ENCODE data around the gene ADIG. TPM values are rescaled to one million over a fixed set of nuclear protein-coding genes. Genes with fewer than 3 reads are reported as not detected.

ADIG gene
- total and polyA plus RNA-seq, 12 donors: 0.32 TPM; not detected in 11

DNA sequence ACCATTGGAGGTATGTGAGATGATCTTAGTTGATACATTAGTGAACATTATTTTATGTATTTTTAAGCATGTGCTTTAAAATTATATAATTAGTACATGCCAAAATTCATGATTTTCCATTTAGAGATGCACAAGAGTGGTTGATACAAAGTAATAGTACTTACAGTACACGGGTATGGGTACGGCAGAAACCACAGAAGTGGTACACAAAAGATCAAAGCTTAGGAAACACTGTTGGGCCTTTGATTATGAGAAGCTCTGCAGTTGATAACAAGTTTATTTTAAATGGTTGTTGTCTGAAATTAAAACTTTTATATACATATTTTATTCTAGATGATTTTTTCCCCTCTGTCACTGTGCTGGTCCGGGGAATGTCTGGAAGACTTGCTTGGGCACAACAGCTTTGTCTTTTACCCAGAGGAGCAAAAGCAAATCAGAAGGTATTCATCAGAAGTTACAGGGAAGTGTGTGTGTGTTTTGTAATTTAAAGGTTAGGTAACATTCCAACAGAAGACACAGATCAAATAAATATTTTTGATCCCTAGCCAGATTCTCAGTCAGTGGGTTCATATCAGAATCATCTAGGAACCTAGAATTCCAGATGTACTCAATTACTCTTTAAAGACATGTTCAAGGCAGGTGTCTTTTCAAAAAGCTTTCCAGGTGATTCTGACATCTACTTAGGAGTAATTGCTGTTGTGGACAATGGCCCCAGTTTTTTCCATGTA, 32.5 kb upstream of the ADIG start:
- no peaks in the 10 kb centered on the region for H3K9me3 ChIP-seq
- no peak overlapping the region for H3K27ac ChIP-seq
- intact Hi-C loops (cut with DNase I): no loop called here
- H3K36me3 ChIP-seq: peaks cover 0 to 100% (median 69%) of the 10 kb centered on the region in 9 donors
- TF ChIP-seq CTCF (IDR thresholded peaks at IDR 0.05): no peak
- H3K27me3 ChIP-seq: no peaks in the 10 kb centered on the region
- ATAC-seq: no peak
- no peak overlapping the region for H3K4me3 ChIP-seq
- no peaks in the 10 kb centered on the region for H3K4me1 ChIP-seq
- WGBS, 2 donors: 98 to 99% methylated on average over 3 of the region's 3 CpGs
- no peak for DNase-seq

GRCh38 chr20:38550274-38550673, 30.7 kb upstream of the ADIG start:
- ATAC-seq: no peak
- 98 to 100% methylated on average over 1 of the region's 1 CpG for WGBS, 2 donors

GRCh38 chr20:38551056-38551626, 29.9 kb upstream of the ADIG start:
- Histone ChIP-seq H3K27ac (no peak overlapping the region), H3K4me3 (no peak overlapping the region), H3K36me3 (peaks cover 0 to 100% (median 72%) of the 10 kb centered on the region in 9 donors), H3K27me3 (no peaks in the 10 kb centered on the region), H3K9me3 (peaks cover 0 to 7% (median 0%) of the 10 kb centered on the region in 11 donors), H3K4me1 (no peaks in the 10 kb centered on the region)
- DNase-seq: no peak
- ATAC-seq: no peak
- 80 to 86% methylated on average over 7 of the region's 7 CpGs for WGBS, 2 donors
- no peak for TF ChIP-seq CTCF (IDR thresholded peaks at IDR 0.05)
- intact Hi-C loops (cut with DNase I): loop anchor here in 1 of 10 donors (2.0 kb wide), 1 partner anchor 22 kb away; no protein-coding TSS in a partner anchor

More at GRCh38 chr20:38550274-38550673, 30.7 kb upstream of the ADIG start:
- Histone ChIP-seq H3K27ac (no peak overlapping the region), H3K36me3 (peaks cover 0 to 100% (median 71%) of the 10 kb centered on the region in 9 donors), H3K9me3 (peaks cover 0 to 4% (median 0%) of the 10 kb centered on the region in 11 donors), H3K27me3 (no peaks in the 10 kb centered on the region), H3K4me3 (no peak overlapping the region), H3K4me1 (no peaks in the 10 kb centered on the region)
- intact Hi-C loops (cut with DNase I): loop anchor here in 1 of 10 donors (2.0 kb wide), 1 partner anchor 23 kb away; no protein-coding TSS in a partner anchor
- no peak for DNase-seq
- no peak for TF ChIP-seq CTCF (IDR thresholded peaks at IDR 0.05)

DNA sequence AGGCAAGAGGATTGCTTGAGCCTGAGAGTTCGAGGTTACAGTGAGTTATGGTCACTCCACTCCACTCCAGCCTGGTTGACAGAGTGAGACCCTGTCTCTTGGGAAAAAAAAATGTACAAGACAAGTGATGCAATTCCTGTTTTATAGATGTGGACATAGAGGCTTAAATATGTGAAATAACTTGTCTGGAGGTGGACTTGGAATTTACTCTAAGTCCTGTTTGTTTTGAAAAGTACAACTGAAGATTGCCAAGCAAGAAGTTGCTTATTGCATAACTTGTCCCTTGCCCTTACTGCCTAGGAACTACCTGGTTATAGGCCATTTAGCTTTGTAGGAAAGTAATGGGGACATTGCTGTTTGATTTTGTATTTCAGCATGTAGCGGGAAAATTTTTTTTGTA, 26.0 kb upstream of the ADIG start:
- no peak for ATAC-seq
- H3K36me3 ChIP-seq: peaks cover 2 to 100% (median 72%) of the 10 kb centered on the region in 9 donors
- WGBS, 2 donors: 98 to 99% methylated on average over 2 of the region's 2 CpGs
- no peak overlapping the region for H3K4me3 ChIP-seq
- TF ChIP-seq CTCF (IDR thresholded peaks at IDR 0.05): no peak
- H3K4me1 ChIP-seq: no peaks in the 10 kb centered on the region
- no peaks in the 10 kb centered on the region for H3K27me3 ChIP-seq
- no peak for DNase-seq
- peaks cover 0 to 7% (median 0%) of the 10 kb centered on the region in 11 donors for H3K9me3 ChIP-seq
- intact Hi-C loops (cut with DNase I): no loop called here
- H3K27ac ChIP-seq: no peak overlapping the region
